CD4-positive, alpha-beta T cell treated with Interleukin-2 at 100 ng/mL for 4 hours (primary cell): ENCODE results near the gene CFAP251.
"Not testable (repeated sequence)": the region's sequence is repeated elsewhere in the genome, so short reads cannot be mapped to it uniquely, and the experiment has no call there.

Experiments
- DNase-seq: peaks from one replicate; pipeline ENCODE4 v3.0.0-alpha.2; 2020; ENCODE audit warnings: low spot score

Gene CFAP251

DNA sequence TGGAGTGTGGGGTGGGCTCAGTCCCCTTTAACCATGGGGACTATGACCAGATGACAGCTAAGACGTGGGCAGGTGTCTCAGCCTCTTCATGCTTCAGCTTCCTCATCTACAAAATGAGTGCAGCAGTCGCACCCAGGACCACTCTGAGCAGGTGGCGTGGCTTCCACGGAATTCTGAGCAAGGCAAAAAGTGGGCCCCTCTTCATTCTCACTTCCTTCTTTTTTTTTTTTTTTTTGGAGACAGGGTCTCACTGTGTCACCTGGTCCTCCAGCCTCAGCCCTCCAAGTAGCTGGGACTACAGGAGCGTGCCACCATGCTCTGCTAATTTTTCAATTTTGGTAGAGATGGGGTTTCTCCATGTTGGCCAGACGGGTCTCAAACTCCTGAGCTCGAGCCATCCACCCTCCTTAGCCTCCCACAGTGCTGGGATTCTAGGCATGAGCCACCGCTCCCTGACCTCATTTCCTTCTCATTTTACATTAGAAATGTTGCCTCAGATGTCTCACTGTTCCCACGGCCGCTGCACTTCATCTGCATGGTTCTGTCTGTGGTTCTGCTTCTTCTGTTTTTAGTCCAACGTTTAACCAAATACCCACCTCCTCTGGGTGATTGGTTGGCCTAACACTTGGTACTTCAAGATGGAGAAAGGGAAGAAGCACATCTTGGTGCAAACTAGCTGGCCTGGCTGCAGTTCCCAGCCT lies 61.9 kb downstream of the CFAP251 start:
- DNase-seq = no peak

DNA sequence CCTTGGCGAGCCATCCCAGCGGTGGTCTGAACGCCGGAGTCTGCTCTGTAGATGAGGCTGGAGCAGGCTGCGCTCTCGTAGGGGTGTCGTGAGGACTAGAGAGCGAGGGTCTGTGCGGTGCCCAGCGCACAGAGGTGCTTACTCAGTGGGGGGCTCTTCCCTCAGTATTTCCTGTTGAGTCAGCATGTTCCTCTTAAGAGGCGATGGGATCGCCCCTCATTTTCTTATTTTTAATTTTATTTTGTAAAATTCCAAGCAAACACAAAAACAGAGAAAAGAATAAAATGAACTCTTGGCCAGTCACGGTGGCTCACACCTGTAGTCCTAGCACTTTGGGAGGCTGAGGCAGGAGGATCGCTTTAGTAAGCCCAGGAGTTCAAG lies 62.5 kb downstream of the CFAP251 start:
- DNase-seq = no peak

DNA sequence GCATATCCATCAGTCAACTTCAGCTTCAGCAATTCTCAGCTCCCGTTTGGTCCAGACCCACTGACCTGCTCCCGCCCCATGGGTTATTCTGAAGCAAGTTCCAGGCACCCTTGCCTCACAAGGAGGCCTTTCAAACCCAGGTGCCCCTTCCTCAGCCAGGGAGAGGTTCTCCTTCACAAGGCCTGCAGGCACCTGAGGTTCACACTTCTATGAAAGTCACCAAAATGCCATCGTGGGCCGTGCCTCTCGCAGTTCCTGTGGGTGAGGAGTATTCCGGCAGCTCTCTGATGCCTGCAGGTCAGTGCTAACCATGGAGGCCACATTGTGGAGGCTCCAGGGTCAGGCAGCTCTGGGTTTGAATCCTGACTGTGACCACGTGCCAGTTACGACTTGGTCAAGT lies 63.1 kb downstream of the CFAP251 start:
- no peak for DNase-seq

GRCh38 chr12:121982950-121983349 lies 64.6 kb downstream of the CFAP251 start:
- DNase-seq = no peak

DNA sequence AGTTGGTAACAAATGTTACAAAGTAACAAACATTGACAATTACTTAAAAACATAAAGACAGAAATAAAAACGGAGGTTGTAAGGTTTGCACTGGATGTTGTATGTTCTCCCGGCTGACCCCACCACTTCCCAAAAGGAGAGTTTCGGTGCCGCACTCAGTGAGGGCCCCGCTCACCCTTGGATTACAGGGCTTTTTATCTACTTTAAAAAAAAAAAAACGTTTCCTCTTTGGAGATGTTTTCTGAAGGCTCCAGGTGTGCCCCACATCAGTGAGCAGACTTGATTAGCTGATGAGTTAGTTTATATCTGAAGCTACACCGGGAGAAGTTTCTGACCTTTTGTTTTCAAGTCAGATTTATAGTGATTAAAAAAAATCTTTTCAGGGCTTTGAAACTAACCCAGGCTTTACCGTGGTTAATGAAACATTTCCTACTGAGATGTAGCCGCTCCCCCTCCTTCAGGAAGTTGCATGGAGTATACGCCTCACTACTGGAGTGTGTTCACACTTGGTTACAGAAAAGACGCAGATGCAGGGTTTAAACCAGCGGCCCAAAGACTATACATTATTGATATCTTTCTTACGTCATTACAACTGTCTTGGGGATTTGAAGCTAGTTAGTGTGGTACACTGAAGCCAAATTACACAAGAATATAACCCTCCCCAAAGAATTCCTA lies 65.3 kb downstream of the CFAP251 start:
- no peak for DNase-seq

DNA sequence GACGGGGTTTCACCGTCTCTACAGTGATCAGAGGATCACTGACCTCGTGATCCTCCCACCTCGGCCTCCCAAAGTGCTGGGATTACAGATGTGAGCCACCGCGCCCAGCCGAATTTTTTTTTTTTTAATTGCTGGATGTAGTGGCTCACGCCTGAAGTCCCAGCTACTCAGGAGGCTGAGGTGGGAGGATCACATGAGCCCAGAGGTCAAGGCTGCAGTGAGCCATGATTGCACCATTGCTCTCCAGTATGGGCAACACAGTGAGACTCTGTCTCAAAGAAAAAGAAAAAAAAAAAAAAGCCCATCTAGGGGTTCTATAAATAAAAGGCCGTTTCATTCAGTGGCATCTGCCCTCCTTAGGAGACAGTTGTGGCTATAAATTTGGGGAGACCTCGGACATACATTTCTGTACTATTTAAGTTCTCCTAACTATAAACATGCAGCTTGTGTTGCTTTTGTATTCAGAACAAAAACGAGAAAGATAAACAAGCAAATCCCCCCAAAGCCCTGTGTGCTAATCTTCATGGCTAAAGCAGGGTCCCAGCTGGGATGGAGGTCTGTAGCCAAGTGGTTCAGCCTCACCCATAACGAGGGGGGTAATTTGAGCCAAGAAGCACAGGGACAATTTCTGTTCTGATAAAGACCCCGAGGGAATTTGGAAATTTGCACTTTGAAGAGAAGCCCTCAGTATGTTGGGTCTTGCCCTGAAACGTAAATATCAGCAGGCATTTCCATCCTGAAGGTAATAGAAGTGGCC lies 68.3 kb downstream of the CFAP251 start:
- DNase-seq = no peak

DNA sequence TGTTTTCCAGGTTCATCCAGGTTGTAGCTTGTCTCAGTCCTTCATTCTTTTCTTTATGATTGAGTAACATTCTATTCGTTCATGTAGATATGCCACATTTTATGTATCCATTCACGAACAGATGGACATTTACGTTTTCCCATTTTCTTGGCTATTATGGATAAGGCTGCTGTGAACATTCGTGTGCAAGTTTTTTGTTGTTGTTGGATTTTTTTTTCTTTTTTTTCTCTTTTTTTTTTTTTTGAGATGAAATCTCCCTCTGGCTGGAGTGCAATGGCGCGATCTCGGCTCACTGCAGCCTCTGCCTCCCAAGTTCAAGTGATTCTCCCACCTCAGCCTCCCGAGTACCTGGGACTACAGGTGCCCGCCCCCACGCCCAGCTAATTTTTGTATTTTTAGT lies 70.1 kb downstream of the CFAP251 start:
- not testable (repeated sequence) for DNase-seq

- no peak for DNase-seq
These were observed 71.1 kb downstream of the CFAP251 start for GRCh38 chr12:121989276-121990113.

GRCh38 chr12:121990114-121990647 lies 71.8 kb downstream of the CFAP251 start:
- no peak for DNase-seq

DNA sequence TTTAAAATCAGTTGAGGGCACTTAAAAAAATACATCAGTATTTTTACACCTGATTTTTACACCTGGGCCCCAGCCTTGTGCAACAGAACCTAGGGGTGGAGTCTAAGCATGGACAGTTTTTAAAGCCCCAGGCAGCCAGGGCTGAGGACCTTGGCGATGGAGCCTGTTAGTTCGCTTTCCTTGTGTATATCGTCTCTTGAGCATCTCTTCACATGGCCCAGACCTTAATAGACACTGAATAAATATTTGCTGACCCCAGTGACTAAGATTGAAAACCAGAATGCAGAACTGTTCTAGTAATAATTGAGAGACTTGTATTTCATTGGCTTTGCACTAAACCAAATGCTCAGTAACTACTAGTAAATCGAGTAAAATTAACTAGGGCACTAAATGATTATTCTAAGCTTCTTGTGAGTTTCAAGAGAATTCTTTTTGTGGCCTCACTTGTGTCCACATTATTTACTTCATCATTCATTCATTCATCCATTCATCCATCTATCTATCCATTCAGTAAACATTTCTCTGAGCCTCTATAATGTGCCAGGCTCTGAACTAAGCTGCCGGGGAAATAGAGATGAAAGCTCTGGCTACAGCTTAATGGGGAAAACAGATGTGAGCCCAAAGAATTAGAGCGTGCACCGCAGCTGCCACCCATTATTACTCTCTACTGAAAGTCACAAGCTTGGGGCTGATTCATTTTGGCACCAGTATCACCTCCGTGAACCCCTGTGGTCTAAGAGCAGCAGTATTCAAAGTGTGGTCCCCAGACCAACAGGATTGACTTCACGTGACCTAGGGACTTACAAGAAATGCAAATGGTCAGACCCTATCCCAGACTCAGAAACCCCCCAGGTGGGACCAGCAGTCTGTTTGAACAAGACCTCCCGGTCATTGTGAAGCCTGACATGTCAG lies 72.6 kb downstream of the CFAP251 start:
- DNase-seq = no peak

DNA sequence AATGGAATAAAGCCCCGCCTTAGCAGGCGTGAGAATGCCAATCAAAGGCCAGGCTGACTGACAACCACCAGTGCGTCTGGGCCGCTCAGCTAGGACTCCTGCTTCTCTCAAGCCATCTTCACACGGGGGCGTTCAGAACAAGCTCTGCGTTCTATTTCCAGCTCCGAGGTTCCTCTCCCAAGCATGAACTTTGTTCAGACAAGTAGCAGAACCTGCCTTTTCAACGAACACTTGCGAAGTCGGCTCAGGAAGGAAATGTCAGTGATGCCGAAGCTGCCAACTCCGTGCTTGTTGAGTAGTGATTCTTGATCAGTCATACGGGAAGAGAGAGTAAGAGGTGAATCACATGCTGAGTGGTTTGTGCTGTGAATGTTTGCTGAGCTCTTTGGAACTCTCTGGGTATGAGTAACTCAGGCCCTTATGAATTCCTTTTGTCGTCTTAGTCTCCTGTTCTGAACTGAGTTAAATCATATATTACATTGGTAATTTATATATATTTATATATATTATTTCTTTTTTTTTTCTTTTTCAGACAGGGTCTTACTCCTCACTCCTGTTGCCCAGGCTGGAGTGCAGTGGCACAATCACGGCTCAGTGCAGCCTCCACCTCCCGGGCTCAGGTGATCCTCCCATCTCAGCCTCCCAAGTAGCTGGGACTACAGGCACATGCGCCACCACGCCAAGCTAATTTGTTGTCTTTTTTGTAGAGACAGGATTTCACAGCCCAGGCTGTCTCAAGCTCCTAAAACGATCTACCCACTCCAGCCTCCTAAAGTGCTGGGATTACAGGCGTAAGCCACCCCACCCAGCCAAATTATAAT lies 73.9 kb downstream of the CFAP251 start:
- DNase-seq = peak; percentile 47

DNA sequence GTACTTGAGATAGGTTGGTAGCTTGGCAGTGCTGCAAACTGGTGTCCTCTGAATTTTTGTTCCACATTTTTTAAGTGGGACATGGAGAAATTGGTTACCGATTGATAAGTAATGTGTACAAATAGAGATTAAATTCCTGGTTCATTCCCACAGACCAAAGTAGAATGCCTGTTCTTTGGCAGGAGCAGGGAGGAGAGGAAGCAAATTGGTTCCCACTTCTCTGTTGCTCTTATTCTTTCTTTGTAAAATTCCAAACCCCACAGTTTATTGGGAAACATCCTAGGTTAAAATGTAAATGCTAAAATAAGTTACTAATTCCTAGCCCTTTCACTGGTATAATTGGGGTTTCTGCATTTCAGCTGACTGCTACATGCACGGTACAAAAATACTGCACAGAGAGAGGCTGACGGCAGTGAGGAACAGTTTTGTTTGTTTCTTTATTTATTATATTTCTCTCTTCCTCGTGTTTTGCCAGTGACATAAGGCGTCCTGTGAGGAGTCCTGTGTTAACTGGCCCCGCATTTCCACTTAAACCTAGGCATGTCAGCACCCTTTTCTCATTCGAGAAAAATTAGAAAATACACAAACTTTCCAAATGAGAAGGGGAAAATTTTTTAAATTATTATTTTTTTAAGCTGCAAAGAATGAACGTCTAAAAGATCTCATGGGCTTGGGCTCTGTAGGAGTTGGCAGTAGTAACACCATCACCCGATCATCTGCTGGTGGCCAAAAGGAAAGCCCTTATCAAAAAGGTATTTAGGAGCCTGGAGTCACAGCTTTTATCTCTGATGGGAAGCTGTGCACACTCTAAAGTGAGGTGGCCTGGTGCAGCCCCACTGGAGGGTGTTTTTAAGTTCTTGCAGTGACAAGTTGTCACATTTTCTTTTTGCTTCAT lies 77.9 kb downstream of the CFAP251 start:
- DNase-seq = no peak

DNA sequence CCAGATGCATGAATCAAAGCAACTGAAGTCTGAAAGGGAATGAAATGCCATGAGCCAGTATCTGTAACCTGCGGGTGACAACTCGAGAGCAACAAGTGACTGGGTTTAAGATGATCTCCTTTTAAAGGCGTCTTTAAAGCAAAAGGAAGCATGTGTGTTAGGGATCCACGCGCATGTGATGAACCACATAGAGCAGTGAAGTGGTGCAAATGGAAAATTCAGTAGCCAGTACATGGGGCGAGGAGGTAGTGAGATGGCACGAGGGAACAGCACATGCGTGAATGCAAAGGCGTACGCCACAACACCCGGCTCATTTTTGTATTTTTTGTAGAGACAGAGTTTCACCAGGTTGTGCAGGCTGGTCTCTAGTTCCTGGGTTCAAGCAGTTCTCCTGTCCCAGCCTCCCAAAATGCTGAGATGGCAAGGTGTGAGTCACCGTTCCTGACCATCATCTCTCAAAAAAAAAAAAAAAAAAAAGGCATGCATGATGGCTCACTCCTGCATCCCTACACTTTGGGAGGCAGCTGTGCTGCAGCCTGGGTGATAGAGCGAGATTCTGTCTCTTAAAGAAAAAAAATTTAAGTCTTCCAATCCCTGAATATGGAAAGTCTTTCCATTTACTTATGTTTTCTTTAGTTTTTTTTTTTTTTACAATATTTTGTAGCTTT lies 78.7 kb downstream of the CFAP251 start:
- DNase-seq = no peak

DNA sequence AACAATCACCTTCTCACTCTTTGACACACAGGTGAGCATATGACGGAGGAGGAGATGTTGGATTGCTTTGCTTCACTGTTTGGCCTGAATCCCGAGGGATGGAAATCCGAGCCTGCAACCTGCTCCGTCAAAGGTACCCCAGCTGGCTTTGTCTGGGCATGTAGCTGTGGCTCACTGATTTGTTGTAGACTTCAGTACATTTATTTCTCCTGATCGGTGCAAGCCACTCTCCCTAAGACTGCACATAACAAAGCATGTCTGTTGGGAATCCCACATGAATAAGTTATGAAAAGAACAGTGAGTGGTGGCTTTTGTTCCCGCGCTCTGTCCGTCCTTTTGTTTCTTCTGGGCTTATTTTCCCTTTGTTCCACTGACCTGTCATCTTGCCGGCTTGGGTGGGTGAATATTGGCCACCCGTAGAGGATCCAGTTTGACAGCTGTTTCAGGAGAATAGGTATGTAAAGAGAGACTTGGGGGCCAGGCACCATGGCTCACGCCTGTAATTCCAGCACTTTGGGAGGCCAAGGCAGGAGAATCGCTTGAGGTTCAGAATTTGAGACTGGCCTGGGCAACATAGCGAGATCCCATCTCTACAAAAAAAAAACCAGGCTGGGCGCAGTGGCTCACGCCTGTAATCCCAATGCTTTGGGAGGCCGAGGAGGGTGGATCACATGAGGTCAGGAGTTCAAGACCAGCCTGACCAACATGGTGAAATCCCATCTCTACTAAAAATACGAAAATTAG lies 83.2 kb downstream of the CFAP251 start:
- no peak for DNase-seq

DNA sequence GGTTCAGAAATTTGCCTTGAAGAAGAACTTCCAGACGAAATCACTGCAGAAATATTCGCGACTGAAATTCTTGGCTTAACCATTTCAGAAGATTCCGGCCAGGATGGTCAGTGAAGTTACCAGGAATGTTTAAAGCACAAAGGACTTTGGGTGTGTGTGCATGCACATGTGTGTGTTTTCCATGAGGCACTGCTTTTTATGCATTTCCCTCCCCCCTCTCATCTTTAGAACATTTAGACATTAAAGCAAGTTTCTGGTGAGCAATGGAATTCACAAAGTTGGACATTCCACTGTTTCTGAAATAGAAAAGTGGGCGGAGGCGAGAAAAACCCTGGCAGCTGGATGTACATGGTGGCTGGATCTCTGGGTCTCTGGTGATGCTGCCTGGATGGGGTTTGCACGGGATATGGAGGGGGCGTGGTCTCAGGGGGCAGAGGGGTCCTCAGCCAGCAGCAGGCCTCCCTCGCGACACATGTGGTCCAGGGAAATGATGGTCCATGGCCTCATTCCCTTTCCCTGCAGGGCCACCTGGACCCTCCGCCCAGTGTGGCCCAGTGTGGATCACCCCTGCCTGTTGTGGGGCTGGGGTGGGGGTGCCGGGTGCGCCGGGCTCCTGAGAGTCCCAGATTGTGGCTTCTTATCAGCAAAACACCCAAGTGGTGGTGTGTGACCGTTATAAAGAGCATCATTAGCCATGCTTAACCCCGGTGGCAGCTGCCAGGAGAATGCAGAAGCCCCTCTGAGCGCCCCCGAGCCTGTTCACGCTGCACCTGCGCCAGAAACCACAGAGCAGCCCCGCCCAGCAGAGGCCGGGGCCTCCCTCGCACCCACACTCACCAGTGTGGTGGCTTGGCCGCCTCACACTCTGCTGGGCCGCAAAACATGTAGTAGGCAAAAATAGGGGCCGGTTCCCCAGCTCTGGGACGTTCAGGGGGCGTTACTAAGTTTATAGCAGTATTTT lies 85.5 kb downstream of the CFAP251 start:
- DNase-seq = no peak

- no peak for DNase-seq
These were observed 86.3 kb downstream of the CFAP251 start for GRCh38 chr12:122004633-122005071.
